HK-2 (cell line): ENCODE results near the gene TOM1L2.
"Not testable (repeated sequence)": the region's sequence is repeated elsewhere in the genome, so short reads cannot be mapped to it uniquely, and the experiment has no call there.

Source experiments
- DNase-seq: peaks from one replicate; pipeline ENCODE4 v3.0.0-alpha.2; 2018; ENCODE audit not compliant: unreplicated experiment

TOM1L2 gene

DNA sequence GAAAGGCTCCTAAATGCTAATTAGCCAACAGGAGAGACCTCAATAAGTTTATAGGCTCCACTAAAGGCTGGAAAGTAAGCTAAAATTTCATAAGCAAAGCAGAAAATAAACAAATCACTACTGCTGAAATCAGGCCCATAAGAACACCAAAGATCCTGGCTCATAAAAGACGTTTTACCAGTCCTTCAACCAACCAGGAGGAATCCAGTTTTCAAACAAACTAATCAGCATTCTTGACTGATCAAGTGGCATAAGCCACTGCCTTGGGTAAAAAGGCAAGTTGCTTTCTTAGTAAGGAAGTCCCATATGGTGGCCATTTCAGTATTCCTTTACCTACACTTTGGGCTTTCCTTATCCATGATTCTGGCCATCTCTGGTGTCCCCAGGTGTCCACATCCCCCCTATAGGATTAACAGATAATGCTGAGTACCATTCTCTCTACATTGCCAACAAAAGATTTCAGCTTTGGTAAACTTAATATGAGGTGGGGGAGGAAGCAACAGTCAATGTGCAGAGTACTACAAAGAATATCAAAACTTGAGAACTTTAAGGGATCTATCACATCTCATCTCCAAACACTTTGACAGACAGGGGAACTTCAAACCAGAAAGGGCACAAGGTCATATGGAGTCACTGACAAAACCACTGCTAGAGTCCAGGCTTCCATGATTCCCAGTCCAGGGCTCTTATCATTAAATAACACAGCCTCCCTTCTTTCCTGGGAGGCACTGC lies 1.3 kb downstream of the TOM1L2 start:
- no peak for DNase-seq

DNA sequence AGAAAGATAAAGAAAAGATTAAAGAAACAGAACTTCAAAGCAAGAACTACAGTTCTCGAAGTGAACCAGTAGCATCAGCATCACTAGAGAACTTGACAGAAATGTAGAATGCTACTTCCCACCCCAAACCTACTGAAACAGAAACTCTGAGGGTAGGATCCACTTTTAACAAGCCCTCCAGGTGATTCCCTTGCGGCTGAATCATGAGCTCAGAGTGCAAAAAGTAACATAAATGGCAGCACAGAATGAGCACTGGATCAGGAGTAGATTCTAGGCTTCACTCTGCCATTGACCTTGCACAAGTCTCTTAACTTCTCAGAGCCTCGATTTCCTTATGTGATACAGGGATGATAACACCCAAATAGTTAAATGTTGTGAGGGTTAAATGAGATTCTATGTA lies 5.8 kb downstream of the TOM1L2 start:
- DNase-seq, result no peak

DNA sequence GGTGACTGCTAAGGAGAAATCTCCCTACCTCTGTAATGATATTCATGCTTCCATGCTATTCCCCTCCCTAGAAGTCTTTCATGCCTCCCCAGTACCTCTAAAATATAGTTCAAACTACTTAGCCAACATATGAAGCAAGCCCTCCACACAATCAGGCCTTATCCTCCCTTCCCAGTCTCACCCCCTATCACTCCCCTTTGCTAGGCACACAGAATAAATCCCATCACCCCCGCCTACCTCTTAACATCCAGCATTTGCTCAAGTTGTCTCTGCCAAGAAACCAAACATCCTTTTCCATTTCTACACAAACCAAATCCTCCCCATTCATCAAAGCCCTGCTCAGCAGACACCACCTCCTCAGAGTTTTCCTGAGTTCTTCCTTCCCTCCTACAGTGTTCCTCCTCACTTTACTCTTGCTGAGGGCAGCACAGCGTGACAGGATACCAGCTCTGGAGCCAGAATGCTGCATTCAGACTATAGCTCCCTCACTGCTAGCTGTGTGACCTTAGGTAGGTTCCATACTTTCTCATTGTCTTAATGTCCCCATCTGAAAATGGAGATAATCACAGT lies 7.0 kb downstream of the TOM1L2 start:
- DNase-seq, result no peak

DNA sequence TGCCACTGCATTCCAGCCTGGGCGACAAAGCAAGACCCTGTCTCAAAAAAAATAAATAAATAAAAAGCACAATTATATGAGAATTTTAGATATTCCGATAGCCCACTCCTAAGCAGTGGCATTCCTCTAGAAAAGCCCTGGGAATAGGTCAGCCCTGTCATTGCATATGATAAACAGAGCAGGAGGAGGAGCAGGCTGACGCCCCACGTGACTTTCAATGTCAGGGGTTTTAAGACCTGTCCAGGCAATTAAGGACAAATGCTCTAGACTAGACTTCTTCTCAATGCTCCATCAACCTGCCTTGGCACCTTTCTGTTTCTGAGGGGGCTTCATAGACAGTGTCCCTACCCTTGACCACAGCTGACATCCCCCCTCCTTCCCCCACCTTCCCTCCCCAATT lies 7.5 kb downstream of the TOM1L2 start:
- DNase-seq, result no peak

DNA sequence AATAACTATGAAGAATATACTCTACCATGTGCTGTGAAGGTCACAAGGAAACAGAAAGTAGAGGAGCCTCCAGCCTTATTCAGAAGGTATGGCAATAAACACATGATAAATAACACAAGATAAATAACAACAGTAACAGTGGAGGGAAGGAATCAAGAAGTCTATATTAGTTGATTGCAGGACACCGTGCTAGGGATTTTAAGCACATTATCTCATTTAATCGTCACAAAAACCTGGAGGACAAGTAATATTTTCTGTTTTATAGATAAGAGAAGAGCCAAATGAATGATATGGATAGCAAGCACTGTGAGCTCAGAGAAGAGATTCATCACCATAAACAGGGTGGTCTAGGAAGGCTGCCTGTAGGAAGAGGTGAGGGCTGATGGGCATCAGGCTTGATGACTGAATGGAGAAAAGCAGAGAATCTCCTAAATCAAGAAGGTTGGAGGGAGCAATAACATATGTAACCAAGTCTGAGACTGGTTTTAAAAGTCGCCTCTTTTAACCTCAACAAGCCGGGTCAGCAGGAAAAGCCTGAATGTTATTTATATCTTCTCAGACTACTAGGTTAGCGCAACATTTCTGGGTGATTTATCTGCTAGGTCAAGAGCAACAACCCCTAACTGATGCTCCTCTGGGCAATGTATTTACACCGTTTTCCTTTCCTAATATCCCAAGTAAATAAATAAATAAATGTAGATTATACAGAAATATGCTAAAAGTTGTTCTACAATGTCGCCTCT lies 8.3 kb downstream of the TOM1L2 start:
- DNase-seq, result no peak

DNA sequence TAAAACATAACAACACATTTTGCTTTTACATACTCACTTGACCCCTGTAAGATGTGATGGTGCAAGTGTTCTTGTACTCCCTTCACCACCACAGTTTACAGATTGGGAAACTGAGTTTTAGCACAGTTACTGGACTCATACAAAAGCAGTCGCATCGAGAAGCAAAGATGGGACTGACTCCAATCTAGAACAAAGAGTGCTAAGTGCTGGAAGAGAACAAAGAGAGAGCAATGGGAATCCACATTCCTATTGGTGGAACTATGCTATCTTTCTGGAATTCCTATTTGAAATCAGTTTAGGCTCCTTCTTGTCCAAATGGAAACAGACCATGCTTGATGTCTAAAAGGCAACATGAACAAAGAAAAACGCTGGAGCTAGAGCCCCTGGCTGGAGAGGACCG lies 9.1 kb downstream of the TOM1L2 start:
- DNase-seq, result no peak

DNA sequence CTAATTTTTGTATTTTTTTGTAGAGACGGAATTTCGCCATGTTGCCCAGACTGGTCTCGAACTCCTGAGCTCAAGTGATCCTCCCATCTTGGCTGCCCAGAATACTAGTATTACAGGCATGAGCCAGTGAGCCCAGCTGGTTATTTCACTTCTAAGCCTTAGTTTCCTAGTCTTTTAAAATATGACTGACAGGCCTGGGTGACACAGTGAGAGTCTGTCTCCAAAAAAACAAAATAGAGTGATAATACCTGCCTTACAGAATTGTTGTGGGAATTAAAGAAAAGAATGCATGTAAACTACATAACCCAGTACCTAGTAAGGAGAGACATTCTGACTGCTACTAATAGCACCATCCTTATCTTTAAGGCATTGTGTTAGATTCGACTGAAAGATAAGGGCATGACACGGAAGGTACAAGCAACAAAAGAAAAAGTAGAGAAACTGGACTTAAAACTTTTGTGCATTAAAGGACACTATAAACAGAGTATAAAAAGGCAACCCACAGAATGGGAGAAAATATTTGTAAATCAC lies 11.6 kb downstream of the TOM1L2 start:
- DNase-seq, result no peak

DNA sequence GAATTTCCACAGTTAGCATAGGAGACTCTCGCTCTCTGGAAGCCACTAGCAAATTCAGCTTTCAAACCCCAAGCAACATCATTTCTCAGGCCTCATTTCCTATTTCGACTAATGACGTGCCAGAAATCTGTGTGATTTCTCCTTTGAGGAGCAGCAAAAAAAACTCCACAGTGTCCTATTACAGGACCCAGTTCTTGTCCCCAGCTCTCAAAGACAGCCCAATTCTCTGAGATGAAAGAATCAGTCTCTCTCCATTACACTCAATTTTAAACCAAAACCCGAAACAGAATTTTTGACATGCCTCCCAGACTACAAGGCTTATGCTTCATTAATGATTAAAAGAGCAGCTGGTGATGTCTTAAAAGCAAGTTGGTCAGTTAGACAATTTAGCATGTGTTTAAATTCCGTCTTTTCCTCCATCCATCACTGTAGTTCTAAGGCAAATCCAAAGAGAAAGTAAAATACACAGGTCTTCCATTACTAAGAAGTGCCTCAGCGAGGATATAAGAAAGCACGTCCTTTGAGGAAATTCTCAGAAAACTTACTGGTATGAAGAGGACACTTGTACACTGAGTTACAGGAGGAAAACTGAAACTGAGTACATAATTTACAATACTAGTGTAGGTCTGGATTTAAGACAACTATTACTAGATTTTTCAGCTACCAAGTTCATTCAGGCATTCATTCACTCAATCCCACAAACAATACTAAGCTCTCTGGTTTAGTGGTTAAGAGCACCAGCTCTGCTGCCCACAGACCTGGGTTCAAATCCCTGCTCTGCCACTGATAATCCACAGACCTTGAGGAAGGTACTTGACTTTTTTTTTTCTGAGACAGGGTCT lies 12.5 kb downstream of the TOM1L2 start:
- no peak for DNase-seq

DNA sequence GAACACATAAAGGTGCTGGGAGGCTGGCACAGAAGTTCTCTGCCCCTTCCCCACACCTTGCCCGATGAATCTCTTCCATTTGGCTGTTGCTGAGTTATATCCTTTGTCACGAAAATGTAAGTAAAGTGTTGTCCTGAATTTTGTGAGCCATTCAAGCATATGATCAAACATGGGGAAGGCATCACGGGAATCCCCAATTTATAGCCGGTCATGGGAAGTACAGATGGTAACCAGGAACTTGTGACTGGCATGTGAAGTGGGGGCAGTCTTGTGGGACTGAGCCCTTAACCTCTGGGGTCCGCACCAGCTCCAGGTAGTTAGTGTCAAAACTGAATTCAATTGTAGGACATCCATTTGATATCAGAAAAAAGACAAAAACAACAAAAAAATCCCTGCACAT lies 13.2 kb downstream of the TOM1L2 start:
- DNase-seq, result no peak

DNA sequence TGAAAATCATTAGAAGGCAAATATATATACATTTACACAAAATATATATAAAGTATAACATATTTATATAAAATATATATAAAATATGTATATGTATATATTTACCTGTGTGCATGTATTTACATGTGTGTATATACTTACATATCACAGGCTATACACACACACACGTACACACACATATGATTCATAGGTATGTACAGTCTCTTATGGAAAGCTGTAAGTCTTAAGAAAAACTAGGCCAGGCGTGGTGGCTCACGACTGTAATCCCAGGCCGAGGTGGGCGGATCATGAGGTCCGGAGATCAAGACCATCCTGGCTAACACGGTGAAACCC lies 14.7 kb downstream of the TOM1L2 start:
- no peak for DNase-seq

DNA sequence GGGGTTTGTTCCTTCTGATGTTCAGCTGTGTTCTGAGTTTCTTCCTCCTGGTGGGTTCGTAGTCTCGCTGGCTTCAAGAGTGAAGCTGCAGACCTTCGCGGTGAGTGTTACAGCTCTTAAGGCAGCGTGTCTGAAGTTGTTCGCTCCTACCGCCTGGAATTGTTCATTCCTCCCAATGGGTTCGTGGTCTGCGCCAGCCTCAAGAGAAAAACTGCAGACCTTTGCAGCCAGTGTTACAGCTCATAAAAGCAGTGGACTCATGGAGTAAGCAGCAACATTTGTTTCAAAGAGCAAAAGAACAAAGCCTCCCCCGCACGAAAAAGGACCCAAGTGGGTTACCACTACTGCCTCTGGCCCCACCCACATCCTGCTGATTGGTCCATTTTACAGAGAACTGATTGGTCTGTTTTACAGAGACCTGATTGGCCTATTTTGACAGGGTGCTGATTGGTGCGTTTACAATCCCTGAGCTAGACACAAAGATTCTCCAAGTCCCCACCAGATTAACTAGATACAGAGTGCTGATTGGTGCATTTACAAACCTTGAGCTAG lies 16.3 kb downstream of the TOM1L2 start:
- not testable (repeated sequence) for DNase-seq

DNA sequence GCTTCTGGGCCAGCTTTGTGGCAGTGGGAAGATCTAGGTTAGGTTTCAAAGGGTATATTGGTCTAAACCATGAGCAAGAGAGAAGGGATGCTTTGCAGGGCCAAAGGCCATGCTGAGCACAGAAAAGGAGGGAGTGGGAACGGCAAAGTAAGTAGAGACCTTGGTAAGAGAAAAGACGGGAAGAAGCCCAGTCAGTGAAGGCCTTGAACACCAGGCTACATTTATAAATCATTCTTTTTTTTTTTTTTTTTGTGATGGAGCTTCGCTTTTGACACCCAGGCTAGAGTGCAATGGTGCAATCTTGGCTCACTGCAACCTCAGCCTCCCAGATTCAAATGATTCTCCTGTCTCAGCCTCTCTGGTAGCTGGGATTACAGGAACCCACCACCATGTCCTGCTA lies 18.1 kb downstream of the TOM1L2 start:
- no peak for DNase-seq

DNA sequence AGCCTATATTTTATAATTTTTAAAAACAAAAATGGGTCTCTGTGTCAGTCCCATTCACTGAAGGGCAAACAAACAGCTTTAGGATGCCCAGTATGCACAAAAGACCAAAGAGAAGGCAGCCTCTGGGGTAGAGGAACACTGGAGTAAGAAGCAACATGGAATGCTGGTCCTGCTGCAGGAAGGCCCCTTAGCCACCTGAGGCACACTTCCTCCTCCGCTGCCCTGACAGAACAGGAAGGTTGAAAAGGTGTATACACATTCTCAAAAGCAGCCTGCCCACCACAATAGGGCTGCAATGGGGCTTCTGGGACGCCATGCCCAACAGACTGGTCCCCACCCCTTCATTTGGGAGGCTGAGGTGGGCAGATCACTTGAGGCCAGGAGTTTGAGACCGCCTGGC lies 19.5 kb downstream of the TOM1L2 start:
- DNase-seq, result no peak

DNA sequence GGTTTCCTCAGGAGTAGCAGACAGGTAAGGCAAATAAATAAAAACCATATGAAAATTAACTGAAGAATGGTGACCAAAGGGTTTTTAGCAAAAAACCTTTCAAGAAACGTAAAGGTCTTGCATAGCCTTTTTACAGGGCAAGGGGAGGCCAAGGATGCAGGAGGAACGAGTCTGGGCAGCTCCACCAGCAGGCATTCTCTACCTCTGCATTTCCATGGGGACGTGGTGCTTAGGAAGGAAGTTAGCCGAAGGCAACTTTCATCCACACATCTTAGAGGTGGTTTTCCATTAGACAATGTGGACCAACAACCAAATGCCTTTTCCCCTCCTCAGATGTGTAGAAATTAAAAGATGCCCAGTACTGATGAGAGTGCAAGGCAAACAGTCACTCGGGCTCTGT lies 20.7 kb downstream of the TOM1L2 start:
- DNase-seq, result no peak

DNA sequence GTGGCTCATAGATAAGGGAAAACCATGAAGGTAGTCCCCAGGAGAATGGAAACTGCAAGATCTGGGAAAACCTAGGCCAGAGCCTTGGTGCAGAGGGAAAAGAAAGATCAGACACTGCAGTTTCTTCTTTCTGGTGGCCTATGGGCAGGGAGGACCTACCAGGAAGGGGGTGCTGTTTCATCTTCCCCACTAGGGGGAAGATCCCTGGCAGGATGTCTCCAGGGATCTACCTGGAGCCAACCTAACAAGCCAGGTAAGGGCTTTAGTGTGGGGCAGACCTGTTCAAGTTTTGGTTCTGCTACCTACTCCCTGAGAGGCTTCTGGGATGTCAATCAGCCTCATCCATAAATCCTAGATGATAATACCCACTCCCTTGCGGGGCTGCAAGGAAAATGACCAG lies 21.4 kb downstream of the TOM1L2 start:
- no peak for DNase-seq

DNA sequence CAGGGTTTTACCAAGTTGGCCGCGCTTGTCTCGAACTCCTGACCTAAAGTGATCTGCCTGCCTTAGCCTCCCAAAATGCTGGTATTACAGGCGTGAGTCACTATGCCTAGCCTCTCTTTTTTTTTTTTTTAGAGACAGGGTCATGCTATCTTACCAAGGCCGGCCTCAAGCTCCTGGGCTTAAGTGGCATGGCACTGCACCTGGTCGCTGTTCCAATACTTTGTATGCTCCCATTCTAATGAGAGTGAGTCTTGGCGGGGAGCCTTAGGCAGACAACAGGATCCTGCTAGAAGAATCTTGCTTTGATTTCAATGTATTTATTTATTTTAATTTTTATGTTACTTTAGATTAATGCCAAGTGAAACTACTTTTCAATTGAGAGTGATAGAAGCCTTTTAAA lies 21.9 kb downstream of the TOM1L2 start:
- DNase-seq, result no peak

DNA sequence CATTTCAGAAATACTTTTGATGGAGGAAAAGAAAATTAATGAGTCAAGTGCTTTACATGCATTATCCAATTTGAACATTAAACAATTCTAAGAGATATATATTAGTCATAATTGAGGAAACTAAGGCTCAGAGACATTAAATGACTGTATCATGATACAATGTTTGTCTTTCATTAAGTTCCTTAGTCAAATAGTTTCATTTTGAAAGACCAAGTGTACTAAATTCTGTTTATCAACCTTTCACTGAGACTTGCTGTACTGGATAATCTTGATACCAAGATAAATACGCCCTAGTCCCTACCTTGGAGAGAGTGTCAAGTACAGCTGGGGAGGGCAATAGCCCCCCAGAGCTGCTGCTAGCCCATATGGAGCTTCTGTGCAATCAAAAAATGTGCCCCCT lies 24.2 kb downstream of the TOM1L2 start:
- DNase-seq, result no peak

DNA sequence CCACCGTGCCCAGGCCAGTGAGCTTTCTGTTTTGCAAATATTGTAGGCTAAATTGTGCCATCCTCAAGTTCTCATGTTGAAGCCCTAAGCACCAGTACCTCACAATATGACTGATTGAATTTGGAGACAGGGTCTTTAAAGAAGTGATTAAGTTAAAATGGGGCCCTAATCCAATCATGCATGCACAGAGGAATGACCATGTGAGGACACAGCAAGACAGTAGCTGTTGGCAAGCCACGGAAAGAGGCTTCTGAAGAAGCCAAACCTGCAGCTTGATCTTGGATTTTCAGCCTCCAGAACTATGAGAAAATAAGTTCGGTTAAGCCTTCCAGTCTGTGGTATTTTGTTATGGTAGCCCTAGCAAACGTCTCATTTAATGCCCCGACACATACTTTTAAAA lies 24.9 kb downstream of the TOM1L2 start:
- no peak for DNase-seq

DNA sequence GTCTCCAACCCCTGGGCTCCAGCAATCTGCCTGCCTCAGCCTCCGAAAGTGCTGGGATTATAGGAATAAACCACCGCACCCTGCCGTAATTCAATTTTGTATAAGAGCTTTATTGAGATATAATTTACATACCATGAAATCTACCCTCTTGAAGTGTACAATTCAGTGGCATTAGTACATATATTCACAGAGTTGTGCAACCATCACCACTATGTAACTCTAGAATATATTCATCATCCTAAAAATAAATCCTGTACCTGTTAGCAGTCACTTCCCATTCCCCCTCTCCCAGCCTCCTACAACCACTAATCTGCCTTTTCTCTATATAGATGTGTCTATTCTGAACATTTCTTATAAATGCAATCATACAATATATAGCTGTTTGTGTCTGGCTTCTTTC lies 26.1 kb downstream of the TOM1L2 start:
- no peak for DNase-seq

DNA sequence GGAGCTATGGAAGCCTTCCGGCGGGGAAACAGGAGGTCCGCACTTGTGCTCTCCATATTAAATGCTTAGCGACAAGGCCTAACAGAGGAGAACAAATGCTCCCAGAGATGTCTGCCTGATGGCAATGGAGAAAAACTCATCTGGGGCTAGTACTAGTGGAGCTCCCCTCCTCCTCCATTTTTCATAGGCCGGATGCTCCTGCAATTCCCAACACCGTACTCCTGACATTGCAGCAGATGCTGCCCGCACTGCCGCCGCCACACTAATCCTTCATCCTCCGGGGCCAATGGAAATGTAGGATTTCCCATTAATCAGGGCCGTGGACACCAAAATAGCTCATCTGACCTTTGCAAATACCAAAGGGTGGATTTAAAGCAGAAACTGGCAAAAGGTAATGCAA lies 27.5 kb downstream of the TOM1L2 start:
- no peak for DNase-seq

DNA sequence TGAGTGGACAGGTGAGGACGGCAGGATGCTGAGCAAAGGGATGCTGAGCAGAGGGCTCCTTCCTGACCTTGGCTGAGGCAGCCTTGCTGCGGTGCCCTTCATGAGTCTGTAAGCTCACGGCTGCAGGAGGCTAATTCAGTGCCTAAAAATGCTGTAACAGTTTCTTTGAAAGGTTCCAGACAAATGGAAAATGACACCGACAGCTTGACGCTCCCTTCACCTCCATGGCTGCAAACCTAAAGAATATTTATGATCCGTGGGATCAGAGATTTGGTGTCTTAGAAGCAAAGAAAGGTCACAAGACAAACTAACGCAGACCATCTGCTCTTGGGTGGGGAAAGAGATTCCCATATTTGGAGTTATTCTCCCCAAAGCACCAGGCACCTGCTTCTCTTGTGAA lies 28.0 kb downstream of the TOM1L2 start:
- no peak for DNase-seq
